ENCODE results near the gene IKZF4.
A peak's percentile ranks its signal among the peaks of the same experiment; 100 is the strongest.
"Not testable (repeated sequence)": the region's sequence is repeated elsewhere in the genome, so short reads cannot be mapped to it uniquely, and the experiment has no call there.

The IKZF4 gene

DNA sequence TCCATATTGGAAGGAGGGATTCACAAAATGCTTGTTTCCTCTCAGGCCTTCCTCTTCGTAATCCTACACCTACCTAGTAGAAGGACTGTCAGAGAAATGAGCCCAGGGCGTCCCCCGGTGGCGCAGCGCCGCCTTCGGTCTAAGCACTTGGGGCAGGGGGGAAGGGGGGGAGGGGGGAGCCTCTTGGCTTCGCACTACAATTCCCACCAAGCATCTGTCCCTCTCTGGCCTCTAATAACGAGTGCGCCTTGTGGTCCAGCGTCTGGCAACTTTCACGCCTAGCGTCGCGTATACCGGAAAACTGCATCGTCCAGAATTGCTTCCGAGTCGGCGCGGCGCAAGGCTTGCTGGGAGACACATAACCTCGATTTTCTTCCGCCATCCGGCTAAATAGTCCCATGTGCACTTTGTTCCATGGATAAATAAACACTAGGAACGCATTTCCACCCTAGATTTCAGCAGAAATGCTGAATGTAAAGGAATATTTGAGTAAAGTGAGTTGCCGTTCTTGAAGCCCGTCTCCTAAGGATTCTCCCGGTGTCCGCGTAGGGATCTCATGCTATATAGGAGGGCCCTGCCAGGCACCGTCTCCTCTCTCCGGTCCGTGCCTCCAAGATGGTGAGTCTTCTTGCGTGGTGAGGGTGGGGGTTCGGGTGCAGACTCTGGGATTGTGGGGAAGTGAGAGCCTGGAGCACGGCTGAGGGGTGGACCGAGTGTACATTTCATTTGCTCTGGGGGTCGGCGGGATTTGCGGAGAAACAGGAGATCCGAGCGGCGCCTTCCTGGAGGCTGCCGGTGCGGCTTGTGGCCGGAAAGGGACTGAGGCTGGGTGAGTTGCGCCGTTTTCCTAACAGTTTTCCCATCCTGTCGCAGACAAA, 20.9 kb downstream of the IKZF4 start, which contains the start of gene RPS26:
RPS26 (plus strand) TSS at position 367 of the 878 bp plus-strand sequence; CDS start at position 616, 249 bp downstream.
- 0 out of 2 replicates have a peak, but pooled peaks cover 4% of the 10 kb centered on the region for H3K4me1 ChIP-seq (ENCODE audit: insufficient read depth, low read length)
- H3K9me3 ChIP-seq (ENCODE audit: insufficient read depth, low read depth, low read length) = no peaks in the 10 kb centered on the region
- H3K36me3 ChIP-seq (ENCODE audit: insufficient read depth, low read depth, low read length) = peaks cover 45% of the 10 kb centered on the region

GRCh38 chr12:56042430-56042813, 21.6 kb downstream of the IKZF4 start:
- Histone ChIP-seq H3K4me3 (ENCODE audit: low read length) (peak overlapping the region; percentile 89), H3K9ac (ENCODE audit: low read depth, low read length) (peak overlapping the region; percentile 96), H3K36me3 (ENCODE audit: insufficient read depth, low read depth, low read length) (peaks cover 41% of the 10 kb centered on the region), H3K27ac (ENCODE audit: low read length) (peak overlapping the region; percentile 78)
- H3K4me1 ChIP-seq (ENCODE audit: insufficient read depth, low read length); H3K27me3 ChIP-seq (ENCODE audit: insufficient read depth, low read length); H3K9me3 ChIP-seq (ENCODE audit: insufficient read depth, low read depth, low read length): not testable (repeated sequence)

More for the DNA sequence above, 20.9 kb downstream of the IKZF4 start, which contains the start of gene RPS26:
- Histone ChIP-seq H3K9ac (ENCODE audit: low read depth, low read length) (peak within 1 kb of the TSS; percentile 96), H3K4me3 (ENCODE audit: low read length) (peak within 1 kb of the TSS; percentile 89), H3K27ac (ENCODE audit: low read length) (peak within 1 kb of the TSS; percentile 78), H3K27me3 (ENCODE audit: insufficient read depth, low read length) (no peaks in the 10 kb centered on the region)

DNA sequence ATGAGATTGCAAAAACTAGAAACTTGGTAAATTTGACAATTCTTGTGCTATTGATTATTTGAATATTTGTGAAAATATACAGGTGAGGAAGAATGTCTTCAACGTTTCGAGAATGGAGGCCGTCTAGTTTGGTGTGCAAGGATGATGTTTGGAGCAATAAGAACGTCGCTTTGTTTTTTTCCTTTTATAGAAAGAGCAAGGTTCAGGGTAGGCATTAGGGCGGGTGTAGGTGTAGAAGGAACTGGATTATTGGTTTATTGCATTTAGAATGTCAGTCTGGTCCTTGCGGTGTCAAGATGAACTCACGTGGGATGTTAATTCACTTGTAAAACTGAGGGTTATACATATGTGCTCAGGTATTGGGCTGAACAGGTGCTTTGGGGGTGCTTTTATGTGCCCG, 22.0 kb downstream of the IKZF4 start:
- H3K27ac ChIP-seq (ENCODE audit: low read length) = peak overlapping the region; percentile 78
- H3K36me3 ChIP-seq (ENCODE audit: insufficient read depth, low read depth, low read length) = peaks cover 38% of the 10 kb centered on the region
- H3K27me3 ChIP-seq (ENCODE audit: insufficient read depth, low read length) = no peaks in the 10 kb centered on the region
- peak overlapping the region; percentile 89 for H3K4me3 ChIP-seq (ENCODE audit: low read length)
- H3K4me1 ChIP-seq (ENCODE audit: insufficient read depth, low read length) = 0 out of 2 replicates have a peak, but pooled peaks cover 4% of the 10 kb centered on the region
- peak overlapping the region; percentile 96 for H3K9ac ChIP-seq (ENCODE audit: low read depth, low read length)
- no peaks in the 10 kb centered on the region for H3K9me3 ChIP-seq (ENCODE audit: insufficient read depth, low read depth, low read length)

GRCh38 chr12:56046027-56046780, 25.4 kb downstream of the IKZF4 start:
- Histone ChIP-seq H3K27me3 (ENCODE audit: insufficient read depth, low read length) (no peaks in the 10 kb centered on the region), H3K27ac (ENCODE audit: low read length) (no peak overlapping the region), H3K36me3 (ENCODE audit: insufficient read depth, low read depth, low read length) (peaks cover 33% of the 10 kb centered on the region), H3K9me3 (ENCODE audit: insufficient read depth, low read depth, low read length) (no peaks in the 10 kb centered on the region), H3K4me1 (ENCODE audit: insufficient read depth, low read length) (0 out of 2 replicates have a peak, but pooled peaks cover 4% of the 10 kb centered on the region), H3K9ac (ENCODE audit: low read depth, low read length) (peak overlapping the region; percentile 26; the same call in 1 of the 2 replicates), H3K4me3 (ENCODE audit: low read length) (no peak overlapping the region)

GRCh38 chr12:56053407-56053893, 32.6 kb downstream of the IKZF4 start:
- H3K27me3 ChIP-seq (ENCODE audit: insufficient read depth, low read length) = no peaks in the 10 kb centered on the region
- H3K9ac ChIP-seq (ENCODE audit: low read depth, low read length) = no peak overlapping the region
- H3K9me3 ChIP-seq (ENCODE audit: insufficient read depth, low read depth, low read length) = no peaks in the 10 kb centered on the region
- H3K4me1 ChIP-seq (ENCODE audit: insufficient read depth, low read length) = no peaks in the 10 kb centered on the region
- no peak overlapping the region for H3K27ac ChIP-seq (ENCODE audit: low read length)
- H3K36me3 ChIP-seq (ENCODE audit: insufficient read depth, low read depth, low read length) = no peaks in the 10 kb centered on the region
- H3K4me3 ChIP-seq (ENCODE audit: low read length) = no peak overlapping the region

DNA sequence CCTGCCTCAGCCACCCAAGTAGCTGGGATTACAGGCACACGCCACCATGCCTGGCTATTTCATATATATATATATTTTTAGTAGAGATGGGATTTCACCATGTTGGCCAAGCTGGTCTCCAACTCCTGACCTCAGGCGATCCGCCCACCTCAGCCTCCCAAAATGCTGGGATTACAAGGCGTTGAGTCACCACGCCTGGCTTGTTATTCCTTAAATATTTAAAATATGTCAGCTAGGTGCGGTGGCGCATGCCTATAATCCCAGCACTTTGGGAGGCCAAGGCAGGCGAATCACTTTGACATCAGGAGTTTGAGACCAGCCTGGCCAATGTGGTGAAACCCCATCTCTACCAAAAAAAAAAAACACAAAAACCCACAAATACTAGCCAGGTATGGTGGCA, 39.1 kb downstream of the IKZF4 start:
- not testable (repeated sequence) for H3K27ac ChIP-seq (ENCODE audit: low read length); H3K27me3 ChIP-seq (ENCODE audit: insufficient read depth, low read length); H3K9ac ChIP-seq (ENCODE audit: low read depth, low read length)

GRCh38 chr12:56061982-56062381, 41.1 kb downstream of the IKZF4 start:
- no peak overlapping the region for H3K27ac ChIP-seq (ENCODE audit: low read length)
- no peaks in the 10 kb centered on the region for H3K36me3 ChIP-seq (ENCODE audit: insufficient read depth, low read depth, low read length)
- no peaks in the 10 kb centered on the region for H3K4me1 ChIP-seq (ENCODE audit: insufficient read depth, low read length)
- H3K9me3 ChIP-seq (ENCODE audit: insufficient read depth, low read depth, low read length) = no peaks in the 10 kb centered on the region
- no peak overlapping the region for H3K4me3 ChIP-seq (ENCODE audit: low read length)
- no peaks in the 10 kb centered on the region for H3K27me3 ChIP-seq (ENCODE audit: insufficient read depth, low read length)
- H3K9ac ChIP-seq (ENCODE audit: low read depth, low read length) = no peak overlapping the region

More for the DNA sequence above, 39.1 kb downstream of the IKZF4 start:
- not testable (repeated sequence) for H3K36me3 ChIP-seq (ENCODE audit: insufficient read depth, low read depth, low read length); H3K4me3 ChIP-seq (ENCODE audit: low read length); H3K4me1 ChIP-seq (ENCODE audit: insufficient read depth, low read length); H3K9me3 ChIP-seq (ENCODE audit: insufficient read depth, low read depth, low read length)

DNA sequence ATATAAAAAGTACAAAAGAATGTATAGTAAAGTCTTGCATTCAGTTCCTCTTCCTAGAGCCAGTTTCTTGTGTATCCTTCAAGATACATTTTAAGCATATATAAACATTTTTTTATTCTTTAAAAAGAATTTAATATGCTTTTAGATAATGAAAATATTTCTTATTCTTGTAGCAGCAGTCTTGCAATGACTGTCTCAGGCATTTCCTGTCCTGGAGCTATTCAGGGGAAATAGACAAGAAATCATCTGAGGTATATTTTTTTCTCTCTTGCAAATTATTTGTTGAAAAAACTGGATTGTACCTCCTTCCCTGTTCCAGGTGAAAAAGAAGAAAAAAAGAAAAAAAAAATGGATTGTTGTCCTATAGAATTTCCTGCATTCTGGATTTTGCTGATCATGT, 42.2 kb downstream of the IKZF4 start:
- Histone ChIP-seq H3K36me3 (ENCODE audit: insufficient read depth, low read depth, low read length) (no peaks in the 10 kb centered on the region), H3K4me1 (ENCODE audit: insufficient read depth, low read length) (no peaks in the 10 kb centered on the region), H3K4me3 (ENCODE audit: low read length) (no peak overlapping the region), H3K9me3 (ENCODE audit: insufficient read depth, low read depth, low read length) (no peaks in the 10 kb centered on the region), H3K9ac (ENCODE audit: low read depth, low read length) (no peak overlapping the region), H3K27me3 (ENCODE audit: insufficient read depth, low read length) (no peaks in the 10 kb centered on the region), H3K27ac (ENCODE audit: low read length) (no peak overlapping the region)

GRCh38 chr12:56071648-56072047, 50.8 kb downstream of the IKZF4 start:
- Histone ChIP-seq H3K4me1 (ENCODE audit: insufficient read depth, low read length) (no peaks in the 10 kb centered on the region), H3K9me3 (ENCODE audit: insufficient read depth, low read depth, low read length) (no peaks in the 10 kb centered on the region), H3K36me3 (ENCODE audit: insufficient read depth, low read depth, low read length) (no peaks in the 10 kb centered on the region), H3K4me3 (ENCODE audit: low read length) (no peak overlapping the region), H3K27me3 (ENCODE audit: insufficient read depth, low read length) (no peaks in the 10 kb centered on the region), H3K9ac (ENCODE audit: low read depth, low read length) (no peak overlapping the region), H3K27ac (ENCODE audit: low read length) (no peak overlapping the region)

DNA sequence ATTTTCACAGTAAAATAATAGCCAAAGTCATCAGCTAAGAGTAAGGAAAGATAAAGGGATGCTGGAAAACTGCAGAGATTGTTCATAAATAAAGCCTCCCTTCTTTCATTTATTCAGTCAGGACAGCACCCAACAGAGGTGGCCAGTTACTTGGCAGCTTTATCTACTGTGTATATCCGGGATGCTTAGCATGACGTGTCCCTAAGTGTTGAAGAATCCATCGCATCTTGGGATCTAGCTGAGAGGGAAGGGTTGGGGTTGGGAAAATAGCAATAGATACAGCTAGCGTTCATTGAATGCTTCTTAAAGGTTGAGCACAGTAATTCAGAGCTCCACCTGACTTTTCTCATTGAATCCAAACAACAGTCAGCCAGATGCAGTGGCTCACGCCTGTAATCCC, 53.6 kb downstream of the IKZF4 start:
- no peak overlapping the region for H3K27ac ChIP-seq (ENCODE audit: low read length)
- no peak overlapping the region for H3K4me3 ChIP-seq (ENCODE audit: low read length)
- no peak overlapping the region for H3K9ac ChIP-seq (ENCODE audit: low read depth, low read length)
- H3K27me3 ChIP-seq (ENCODE audit: insufficient read depth, low read length) = no peaks in the 10 kb centered on the region
- H3K9me3 ChIP-seq (ENCODE audit: insufficient read depth, low read depth, low read length) = no peaks in the 10 kb centered on the region
- no peaks in the 10 kb centered on the region for H3K36me3 ChIP-seq (ENCODE audit: insufficient read depth, low read depth, low read length)
- H3K4me1 ChIP-seq (ENCODE audit: insufficient read depth, low read length) = peaks cover 4% of the 10 kb centered on the region; the same call in 1 of the 2 replicates

DNA sequence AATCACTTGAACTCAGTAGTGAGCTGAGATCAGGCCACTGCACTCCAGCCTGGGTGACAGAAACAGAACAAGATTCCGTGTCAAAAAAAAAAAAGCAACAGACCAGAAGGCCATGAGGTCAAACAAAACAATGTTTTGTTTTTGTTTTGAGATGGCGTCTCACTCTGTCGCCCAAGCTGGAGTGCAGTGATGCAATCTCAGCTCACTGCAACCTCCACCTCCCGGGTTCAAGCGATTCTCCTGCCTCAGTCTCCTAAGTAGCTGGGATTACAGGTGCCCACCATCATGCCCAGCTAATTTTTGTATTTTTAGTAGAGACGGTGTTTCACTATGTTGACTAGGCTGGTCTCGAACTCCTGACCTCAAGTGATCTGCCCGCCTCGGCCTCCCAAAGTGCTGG, 57.1 kb downstream of the IKZF4 start:
- H3K27ac ChIP-seq (ENCODE audit: low read length); H3K9me3 ChIP-seq (ENCODE audit: insufficient read depth, low read depth, low read length); H3K36me3 ChIP-seq (ENCODE audit: insufficient read depth, low read depth, low read length); H3K9ac ChIP-seq (ENCODE audit: low read depth, low read length); H3K27me3 ChIP-seq (ENCODE audit: insufficient read depth, low read length); H3K4me3 ChIP-seq (ENCODE audit: low read length): not testable (repeated sequence)
- peaks cover 21% of the 10 kb centered on the region for H3K4me1 ChIP-seq (ENCODE audit: insufficient read depth, low read length)

All from iPS-20b (cell line).